Measurements from ENCODE around the gene INPP5A.

Gene INPP5A

DNA sequence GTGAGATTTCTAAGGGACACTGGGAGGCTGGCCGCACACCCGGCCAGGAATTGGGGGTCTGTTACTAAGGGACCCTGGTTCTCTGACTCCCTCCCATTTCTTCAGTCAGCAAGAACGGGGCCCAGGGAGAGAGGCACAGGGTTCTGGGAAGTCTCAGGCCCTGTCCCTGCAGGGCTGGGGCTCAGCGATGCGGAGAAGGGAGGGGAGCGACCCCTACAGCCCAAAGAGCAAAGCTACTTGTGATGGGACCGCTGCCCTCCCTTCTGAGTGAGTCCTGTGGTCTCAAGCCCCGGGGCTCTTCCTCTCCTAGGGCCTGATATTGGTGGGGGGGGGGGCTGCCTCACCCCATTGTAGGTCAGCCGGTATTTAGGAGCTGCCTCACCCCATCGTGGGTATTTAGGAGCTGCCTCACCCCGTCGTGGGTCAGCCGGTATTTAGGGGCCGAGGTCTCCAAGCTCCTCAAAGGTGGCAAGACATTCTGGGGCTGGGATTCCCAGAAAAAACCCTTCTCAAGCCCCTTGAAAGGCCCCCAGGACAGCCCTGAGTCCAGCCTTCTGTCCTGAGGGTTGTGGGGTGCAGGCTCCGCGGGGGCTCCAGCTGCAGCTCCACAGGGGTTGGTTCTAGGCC lies 265.2 kb downstream of the INPP5A start:
- no peak for DNase-seq (ENCODE audit: low spot score)

DNA sequence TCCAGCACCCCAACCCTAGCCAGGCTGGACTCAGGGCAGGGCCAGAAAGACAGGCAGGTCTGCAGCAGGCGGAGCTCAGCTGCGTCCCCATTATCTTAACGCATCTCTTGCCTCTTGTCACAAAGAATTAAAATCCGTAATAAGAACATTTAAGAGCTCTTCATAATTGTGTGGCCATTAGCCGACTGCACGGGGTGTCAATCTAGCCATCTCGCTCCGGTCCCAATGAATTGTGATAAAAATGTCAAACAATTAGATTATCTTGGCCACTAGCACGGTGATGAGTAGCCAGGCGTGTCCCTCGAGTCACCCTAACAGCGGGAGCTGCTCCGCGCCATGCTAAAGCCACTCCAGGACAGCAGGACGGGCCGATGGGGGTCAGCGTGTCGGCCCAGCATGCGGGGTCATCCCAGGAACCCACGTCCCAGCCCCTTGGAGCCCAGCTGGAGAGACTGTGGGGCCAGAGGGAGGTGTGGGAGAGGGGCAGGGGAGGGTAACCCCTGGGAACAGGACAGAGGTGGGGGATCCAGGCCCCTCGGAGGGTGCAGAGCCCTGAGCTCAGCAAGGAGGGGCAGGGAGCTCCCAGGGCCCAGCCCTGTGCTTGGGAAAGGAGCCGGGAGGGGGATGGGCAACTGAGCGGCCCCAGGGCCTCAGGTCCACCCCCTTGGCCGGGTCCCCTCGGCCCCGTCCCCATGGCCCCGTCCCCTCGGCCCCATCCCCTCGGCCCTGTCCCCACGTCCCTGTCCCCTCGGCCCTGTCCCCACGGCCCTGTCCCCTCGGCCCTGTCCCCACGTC lies 266.0 kb downstream of the INPP5A start:
- no peak for DNase-seq (ENCODE audit: low spot score)

DNA sequence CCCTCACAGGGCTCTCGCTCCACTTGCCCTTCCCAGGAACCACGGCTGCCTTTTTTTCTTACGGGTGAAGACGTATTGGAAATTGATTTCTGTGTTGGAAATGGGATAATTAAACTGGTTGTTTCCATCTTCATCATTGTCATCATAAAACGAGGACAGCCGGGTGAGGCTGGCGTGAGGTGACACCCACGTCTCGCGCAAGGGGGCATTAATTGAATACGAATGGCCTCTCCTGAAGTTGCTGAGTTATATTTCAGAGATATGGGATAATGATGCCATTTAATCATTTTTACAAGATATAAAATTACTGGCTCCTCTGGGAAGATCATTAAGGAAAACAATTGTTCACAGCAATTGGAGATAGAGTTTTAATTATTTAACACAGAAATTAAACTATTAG lies 266.7 kb downstream of the INPP5A start:
- DNase-seq (ENCODE audit: low spot score), result no peak

DNA sequence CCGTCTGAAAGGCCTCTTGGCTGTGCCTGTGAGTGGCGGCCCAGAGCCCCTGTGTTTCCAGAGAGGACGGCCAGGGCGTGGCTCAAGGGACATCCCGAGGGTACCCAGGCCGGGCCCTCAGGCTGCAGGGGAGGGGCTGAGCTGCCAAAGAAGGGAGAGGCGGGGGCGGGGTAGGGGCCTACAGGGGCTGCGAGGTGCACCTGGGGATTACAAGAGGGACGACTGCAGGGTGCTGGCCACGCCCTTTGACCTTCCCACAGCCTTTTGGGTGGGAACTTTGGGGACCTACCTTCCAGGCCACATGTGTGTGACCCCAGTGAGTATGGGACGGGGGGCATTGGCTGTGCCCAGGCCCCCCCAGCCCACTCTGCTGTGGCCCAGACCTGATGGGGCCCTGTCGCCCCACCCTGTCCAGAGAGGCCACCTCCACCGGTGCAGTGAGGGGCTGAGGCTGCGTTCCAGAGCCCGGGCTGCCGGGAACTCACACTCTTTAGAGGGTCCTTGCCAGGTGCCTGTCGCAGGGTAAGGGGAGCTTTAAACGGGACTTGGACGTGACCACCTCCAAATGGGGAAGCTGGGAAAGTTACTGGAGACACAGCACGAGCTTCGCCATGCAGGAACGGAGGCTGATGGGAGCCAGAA lies 267.3 kb downstream of the INPP5A start:
- DNase-seq (ENCODE audit: low spot score), result no peak

DNA sequence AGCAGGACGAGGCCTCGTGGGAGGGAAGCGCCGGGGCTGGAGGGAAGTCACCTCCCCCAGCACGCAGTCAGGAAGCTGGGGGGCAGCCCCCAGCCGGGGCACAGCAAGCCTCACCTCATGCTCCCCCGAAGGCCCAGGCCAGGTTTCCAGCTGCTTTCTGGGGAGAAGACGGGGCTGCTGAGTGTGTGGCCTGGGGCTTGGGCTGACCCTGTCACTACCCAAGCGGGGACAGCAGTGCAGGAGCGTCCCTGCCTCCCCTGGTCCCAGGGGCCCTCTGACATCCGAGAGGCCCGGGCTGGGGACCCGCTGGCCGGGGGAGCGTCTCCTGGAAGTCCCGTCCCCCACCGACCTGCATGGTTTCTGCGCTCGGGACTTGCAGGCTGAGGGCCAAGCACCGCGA lies 268.0 kb downstream of the INPP5A start:
- DNase-seq (ENCODE audit: low spot score), result no peak

DNA sequence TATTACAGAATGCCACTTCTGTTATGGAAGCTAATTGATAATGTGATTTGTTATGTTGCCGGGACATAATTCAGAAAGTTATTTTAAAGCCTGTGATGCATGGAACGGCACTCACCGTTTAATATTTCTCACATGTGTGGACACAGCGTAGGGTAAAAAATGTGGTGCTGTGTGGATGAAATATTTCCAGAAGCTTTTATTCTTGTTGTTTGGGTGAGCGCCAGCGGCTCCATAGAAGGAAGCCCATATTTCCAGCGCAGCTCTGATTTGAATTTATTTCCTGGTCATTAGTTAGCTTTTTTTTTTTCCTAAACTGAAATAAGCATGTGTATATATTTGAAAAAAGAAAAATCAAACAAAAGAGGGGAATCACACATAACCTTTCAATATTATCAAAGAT lies 268.5 kb downstream of the INPP5A start:
- no peak for DNase-seq (ENCODE audit: low spot score)

DNA sequence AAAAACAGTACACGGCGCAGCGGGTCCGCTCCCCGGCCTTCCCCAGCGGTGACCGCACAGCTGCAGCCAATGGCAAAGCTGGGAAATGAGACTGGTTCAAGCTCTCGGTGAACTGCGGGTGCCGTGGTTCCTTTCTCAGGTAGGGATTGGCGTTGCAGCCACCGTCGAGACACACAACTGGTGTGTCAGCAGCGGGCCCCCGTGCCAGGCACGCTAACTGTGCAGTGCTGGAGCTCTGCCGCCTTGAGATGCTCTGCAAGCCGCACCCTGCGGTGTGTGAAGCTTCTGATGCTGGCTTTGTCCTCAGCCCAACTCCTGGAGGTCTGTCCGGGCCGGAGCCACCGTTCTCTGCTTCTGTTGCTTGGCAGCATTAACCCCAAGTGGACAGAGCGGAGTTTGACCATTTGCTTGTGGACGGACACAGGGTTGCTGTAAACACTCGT lies 269.0 kb downstream of the INPP5A start:
- DNase-seq (ENCODE audit: low spot score), result no peak

DNA sequence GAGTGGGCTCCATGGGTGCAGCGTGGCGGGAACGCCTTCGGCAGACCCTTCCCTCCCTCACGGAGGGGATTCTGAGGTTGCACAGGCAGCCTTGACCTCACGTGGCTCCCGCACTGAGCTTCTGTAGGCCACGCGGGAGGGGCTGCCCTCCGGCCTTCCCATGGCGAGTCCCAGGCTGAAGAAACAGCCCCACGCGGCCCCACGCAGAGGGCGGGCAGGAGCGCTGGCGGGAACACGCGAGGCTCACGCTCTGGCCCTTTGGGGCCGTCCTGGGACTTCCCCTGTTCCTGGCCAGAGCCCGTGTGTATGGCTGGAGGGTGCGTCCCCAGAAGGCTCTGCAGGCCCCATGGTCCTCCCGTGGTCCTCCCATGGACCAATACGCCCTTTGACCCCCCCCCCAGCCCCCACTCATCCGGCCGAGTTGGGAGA lies 270.0 kb downstream of the INPP5A start:
- DNase-seq (ENCODE audit: low spot score), result no peak

DNA sequence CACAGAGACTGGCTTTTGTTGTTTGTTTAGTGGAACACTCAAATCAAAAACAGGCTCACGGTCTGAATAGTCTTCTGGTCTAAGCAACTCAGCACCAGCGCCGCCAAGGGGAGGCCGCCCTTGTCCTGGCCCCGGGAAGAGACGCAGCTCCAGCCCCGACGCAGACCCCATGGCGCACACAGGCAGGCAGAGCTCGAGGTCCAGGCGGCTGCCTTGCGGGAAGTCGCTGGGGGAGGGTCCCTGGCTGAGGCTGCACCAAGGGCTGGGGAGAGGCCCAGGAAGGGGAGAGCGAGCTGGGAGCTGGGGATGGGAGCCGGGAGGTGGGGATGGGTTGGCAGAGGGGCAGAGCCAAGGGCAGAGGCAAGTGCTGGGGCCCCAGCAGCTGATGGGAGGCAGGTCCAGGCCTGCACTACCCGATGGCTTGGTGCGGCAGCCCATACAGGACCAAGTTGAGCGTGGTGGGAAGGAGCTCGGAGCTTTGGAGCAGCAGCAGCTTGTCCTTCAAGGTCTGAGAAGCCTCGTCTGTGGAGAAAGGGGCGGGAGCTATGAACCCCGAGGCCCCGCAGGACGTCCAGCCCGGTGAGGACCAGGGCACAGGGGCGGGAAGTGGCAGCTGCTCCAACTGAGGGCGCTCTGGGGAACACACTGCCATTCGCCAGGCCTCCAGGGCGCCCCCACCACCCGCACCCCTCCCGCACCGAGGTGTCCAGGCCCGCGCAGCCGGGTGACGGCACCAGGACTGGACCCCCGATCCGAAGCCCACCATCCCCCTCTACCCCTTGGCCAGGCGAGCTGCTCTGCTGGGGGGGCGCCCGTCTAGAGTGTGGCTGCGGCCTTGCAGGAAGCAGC lies 271.0 kb downstream of the INPP5A start:
- DNase-seq (ENCODE audit: low spot score), result no peak

DNA sequence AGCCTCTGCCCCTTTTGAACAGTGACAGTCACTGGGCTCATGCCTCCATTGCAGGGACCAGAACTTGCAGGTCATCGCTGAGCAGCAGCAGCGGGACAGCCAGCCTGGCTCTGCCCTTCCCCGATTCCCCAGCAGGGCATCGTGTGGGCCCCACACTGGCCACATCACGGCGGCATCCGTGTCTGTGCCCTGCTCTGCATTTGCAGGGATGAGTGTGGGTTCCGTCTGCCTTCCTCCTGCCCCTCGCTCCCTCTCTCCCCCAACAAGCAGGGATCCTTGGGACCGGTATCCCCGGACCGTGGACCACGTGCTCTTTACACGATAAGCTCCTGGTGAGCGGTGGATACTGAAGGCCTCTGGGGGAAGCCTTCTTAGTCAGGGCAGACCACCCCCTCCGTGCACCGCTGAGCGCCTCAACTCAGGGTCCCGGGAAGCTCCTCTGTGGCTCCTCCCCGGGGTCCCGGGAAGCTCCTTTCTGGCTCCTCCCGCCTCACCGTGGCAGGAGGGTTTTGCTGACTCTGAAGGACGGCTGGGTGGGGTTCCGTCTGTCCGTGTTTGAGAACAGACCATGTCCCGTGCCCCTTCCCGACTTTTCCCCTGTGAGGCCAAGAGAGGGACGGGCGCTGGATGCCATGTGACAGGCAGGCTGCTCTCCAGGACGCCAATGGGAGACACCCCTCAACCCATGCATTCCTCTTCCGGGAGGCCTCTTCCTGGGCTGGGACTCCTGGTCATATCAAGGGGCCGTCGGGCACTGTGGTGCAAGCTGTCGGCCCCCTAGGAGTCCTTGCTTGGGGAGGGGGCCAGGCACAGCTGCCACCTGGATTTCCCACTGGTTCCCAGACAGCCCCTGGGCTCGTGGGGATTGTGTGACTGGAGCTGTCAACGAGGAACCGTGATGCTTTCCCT lies 271.9 kb downstream of the INPP5A start:
- DNase-seq (ENCODE audit: low spot score), result no peak

DNA sequence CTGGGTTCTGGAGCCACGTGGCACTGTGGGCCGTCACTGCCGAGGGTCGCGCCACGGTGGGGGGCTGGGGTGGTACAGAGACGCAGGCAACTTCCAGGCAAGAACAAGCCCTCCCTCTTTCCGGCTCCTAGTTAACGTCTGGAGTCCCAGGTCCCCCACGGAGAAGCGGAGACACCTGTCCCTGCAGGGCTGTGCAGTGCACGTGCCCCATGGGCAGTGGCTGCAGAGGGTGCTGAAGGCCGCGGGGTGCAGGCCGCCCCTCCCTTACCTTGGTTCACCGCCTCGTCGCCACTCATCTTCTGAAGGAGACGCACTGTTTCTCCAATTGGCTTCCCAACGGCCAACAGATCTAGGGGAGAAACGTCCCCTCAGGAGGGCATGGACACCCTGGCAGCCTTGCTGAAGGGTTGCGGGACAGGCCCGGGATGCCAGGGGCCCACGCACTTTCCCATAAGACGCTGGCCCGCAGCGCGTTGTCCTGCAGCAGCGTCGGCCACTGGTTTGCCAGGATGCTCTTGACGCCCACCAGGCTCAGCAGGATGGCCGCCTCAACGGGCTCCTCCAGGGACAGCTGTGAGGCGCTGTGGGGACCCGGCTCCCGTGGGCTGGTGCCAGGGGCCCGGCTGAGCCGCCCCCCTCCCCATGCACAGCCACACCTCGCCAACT lies 272.7 kb downstream of the INPP5A start:
- no peak for DNase-seq (ENCODE audit: low spot score)

DNA sequence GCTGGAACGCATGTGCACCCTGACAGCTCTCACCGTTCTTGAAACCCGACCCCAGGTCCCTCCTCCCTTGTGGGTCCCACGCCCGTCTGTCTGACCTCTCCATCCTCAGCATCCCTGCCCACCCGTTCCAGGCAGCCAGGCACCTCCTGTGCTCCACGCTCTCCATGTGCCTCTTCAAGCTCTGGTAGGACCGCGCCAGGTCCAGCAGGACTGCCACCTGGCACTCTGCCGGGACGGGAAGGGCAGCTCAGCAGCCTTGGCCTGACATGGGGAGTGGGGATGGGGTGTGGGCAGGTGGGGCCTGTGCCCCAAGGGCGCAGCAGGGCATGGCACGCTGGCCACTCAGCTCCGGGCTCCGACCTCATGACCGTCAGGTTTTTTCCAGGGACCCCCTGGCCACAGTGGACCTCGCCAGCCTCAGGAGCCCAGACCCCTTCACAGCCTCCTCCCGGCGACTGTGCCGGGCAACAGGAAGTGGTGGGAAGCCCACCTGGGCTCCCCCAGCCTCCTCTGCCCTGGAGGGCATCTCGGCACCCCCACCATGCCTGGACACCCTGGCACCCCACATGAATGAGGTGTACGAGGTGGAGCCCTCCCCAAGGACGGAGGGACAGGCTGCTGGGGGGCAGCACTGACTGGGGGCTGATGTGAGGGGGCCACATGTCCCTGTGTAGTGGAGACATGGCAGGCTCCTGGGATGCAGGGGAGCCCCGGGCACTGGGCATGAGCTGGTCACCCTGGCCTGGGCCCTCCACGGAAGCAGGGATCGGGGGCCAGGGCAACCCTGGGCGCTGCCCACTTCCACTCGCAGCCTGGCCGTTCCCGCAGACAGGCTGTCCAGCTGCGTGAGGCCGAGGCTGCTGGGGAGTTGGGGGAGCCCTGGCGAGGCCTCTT lies 273.5 kb downstream of the INPP5A start:
- no peak for DNase-seq (ENCODE audit: low spot score)

DNA sequence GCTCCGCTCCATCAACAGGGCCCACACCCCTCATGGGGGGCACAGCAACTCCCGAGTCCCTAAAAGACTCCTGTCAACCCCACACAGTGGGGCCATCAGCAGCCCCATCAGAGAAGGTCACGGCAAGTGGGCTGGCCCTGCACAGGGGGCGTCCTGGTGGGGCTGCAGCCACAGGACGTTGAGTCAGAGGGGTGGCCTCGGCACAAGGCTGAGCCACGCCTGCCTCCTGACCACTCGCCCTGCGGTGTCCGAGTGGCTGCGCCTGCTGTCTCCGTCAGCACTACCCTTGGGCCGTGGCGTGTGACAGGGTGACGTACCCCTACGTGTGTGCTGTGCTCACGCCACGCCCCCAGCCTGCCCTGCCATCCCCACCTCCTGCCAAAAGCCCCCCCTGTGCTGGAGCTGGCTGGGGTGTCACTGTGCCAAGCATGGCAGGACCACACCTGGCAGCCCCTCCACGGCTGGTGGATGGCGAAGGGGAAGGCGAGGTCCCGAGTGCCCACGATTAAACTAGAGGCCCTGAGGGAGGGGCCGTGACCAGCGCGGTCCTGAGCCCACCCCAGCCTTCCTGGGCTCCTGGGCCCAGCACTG lies 274.4 kb downstream of the INPP5A start:
- DNase-seq (ENCODE audit: low spot score), result no peak

DNA sequence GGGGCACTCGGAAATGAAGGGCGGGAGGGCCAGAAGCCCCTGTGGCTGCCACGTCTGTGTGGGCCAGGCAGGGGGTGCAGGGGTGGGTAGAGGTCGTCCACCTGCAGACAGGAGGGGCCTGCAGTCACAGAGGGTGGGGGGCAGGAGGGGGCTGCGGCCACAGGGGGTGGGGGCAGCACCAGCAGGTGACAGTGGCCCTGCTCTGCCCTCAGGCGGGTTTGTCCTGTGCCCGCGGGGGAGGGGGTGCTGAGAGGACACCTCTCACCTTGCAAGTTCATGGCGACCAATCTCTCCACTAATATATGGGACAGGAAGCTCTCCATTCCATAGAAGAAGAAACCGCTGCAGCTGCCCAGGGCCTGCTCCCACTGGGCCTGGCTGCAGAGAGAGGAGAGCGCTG lies 274.9 kb downstream of the INPP5A start:
- no peak for DNase-seq (ENCODE audit: low spot score)

DNA sequence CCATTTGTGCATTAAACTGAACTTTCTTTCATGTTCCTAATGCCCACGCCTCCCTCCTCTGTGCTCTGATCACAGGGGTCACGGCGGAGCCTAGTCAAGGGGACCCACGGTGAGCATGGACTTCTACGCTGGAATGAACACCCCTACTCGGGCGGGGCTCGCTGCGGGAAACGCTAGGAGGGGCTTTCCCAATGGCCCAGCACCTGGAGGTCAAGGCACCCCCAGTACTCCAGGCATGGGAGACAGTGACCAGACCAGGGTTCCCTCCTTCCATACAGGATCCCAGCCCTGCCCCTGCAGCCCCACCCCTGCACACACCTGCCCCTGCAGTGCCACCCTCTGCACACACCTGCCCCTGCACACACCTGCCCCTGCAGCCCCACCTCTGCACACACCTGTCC lies 275.4 kb downstream of the INPP5A start:
- DNase-seq (ENCODE audit: low spot score), result no peak

DNA sequence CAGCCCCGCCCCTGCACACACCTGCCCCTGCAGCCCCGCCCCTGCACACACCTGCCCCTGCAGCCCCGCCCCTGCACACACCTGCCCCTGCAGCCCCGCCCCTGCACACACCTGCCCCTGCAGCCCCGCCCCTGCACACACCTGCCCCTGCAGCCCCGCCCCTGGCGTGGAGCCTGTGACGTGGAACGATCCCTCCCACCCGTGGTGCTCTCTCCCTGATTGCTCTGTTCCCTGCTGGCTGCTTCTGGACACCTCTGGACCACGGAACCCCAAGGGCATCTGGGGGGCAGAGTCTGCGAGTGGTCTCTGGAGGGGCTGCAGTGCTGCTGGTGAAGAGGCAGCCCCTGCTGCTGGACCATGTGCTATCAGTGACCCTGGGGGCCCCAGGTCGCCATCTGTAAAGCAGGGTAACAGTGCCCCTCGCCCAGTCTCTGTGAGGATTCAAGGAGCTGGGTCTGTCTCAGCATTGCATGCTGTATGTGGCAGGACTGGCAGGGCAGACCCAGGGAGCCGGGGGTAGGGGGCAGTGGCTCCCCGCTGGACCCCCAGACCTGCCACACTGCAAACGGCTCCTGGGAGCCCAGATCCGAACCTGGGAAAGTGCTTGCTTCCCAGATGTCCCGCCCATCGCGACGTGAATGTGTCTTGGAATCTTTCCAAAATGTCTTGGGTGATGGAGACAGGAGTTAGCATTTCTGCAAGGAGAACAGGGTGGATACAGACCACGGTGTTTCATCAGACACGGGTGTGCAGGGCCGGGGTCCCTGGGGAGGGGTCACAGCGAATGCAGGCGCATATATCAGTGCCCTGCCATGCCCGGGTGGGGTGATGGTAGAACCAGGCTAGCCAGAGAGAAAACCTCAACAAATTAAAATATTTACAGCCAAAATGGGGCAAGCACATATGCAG lies 276.2 kb downstream of the INPP5A start:
- no peak for DNase-seq (ENCODE audit: low spot score)

DNA sequence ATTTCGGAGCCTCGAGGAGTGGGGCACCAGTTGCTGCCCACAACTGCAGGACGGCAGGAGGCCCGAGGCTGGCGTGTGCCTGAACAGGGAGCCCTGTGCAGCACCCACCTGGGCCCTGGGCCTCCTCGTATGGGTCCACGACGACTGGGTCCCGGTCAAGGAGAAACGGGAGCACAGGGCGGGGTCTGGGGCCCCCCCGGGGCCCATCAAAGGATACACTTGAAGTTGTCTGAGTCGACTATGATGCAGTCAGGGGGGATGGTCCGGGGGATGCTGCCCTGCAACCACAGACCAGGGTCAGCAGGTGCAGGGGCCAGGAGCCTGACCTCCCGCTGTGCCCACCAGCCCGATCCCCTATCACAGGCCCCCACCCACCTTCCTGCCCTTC lies 276.9 kb downstream of the INPP5A start:
- no peak for DNase-seq (ENCODE audit: low spot score)

DNA sequence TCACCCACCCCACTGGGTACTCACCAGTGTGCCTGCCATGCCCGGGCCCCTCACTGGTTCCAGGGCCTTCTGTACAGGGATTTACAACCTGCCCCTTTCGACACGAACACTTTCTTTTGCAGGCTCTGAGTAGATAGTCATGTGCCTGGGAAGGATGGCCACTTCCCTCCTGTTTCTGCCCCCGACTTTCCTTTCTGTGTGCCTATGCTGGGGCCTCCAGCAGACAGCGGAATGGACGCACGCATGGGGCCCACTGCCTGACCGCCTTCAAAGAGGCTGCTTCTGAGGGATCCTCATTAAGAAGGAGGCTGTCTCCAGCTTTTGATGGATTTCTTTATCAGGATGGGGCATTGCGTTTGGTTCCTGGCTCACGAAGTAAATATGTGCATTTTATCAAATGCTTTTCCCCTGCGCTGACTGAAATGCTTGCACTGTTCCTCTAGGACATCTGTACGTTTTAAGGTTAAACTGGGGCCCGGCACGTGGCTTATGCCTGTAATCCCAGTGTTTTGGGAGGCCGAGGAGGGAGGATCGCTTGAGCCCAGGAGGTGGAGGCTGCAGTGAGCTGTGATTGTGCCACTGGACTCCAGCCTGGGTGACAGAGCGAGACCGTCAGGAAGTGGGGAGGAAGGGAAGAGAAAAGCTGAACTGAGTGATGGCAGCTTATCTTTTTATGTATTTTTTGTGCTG lies 277.7 kb downstream of the INPP5A start:
- DNase-seq (ENCODE audit: low spot score), result no peak

Data from kidney capillary endothelial cell (primary cell).